Stomach (tissue), 9 donors: ENCODE results near the gene AMPH. TPM values are rescaled to one million over a fixed set of nuclear protein-coding genes. Genes with fewer than 3 reads are reported as not detected.

Source experiments
- DNase-seq, 2 donors: peaks; one replicate each; pipeline versions ENCODE4 v3.0.0 to v3.0.0-alpha.2; 2013 to 2019
- H3K27ac ChIP-seq, 5 donors: fragments of 200-600 bp in 4 of 5; sonication (generic) in 4 of 5; one replicate each; pipeline ENCODE4 v1.5.1; 2013 to 2019; ENCODE audit warnings: mild to moderate bottlenecking in 1 of 5, moderate library complexity in 1 of 5
- H3K27me3 ChIP-seq, 3 donors: fragments of 200-600 bp; sonication (generic); one replicate each; pipeline ENCODE4 v1.5.1; 2017 to 2019; ENCODE audit warnings: mixed run types in 1 of 3
- H3K36me3 ChIP-seq, 4 donors: fragments of 200-600 bp; sonication (generic); 1 replicate in 3 of 4; 2 replicates in 1 of 4; pipeline ENCODE4 v1.5.1; 2016 to 2019
- H3K4me1 ChIP-seq, 4 donors: fragments of 200-600 bp; sonication (generic); one replicate each; pipeline ENCODE4 v1.5.1; 2016 to 2019
- H3K4me3 ChIP-seq, 4 donors: fragments of 200-600 bp; sonication (generic) in 3 of 4; one replicate each; pipeline ENCODE4 v1.5.1; 2016 to 2019; ENCODE audit warnings: mild to moderate bottlenecking in 1 of 4
- H3K9me3 ChIP-seq, 4 donors: fragments of 200-600 bp; sonication (generic); one replicate each; pipeline ENCODE4 v1.5.1; 2016 to 2019
- EP300 ChIP-seq: sonication (generic); formaldehyde crosslinking; IDR thresholded peaks from one replicate; pipeline ENCODE4 v1.6.1; 2017; ENCODE audit warnings: antibody characterized with exemption
- POLR2A ChIP-seq, 4 donors: fragments of 450-650 bp; IDR thresholded peaks; one replicate each; pipeline ENCODE4 v1.6.1; 2016; ENCODE audit warnings: antibody characterized with exemption in 4 of 4, control low read depth in 2 of 4, mild to moderate bottlenecking in 1 of 4, moderate library complexity in 1 of 4
- POLR2AphosphoS5 ChIP-seq, 3 donors: sonication (generic); formaldehyde crosslinking; IDR thresholded peaks; one replicate each; pipeline ENCODE4 v1.6.1; 2016; ENCODE audit warnings: antibody characterized with exemption in 3 of 3
- WGBS, 5 donors: extraction: QIAGEN DNeasy Blood & Tissue Kit in 3 of 5; methylation state at CpG; one replicate each; pipeline versions ENCODE4 v1.1.5 to v1.1.7; 2013 to 2018; 5-methylcytosine and 5-hydroxymethylcytosine counted together
- intact Hi-C: fragments of 100-400 bp; cut with DNase I; formaldehyde crosslinking; loops from one replicate; pipeline ENCODE4 v1.15.1; 2023; ENCODE audit warnings: low total_unique reads
- polyA plus RNA-seq, 3 donors: library from polyadenylated mRNA; stranded (reverse); fragments of 200-250 nt; gene quantifications; one replicate each; pipeline ENCODE4 v1.2.3, GENCODE V29; 2013
- total RNA-seq, 5 donors: library from RNA; depleted of rRNA; stranded (reverse); fragments of >200 nt; gene quantifications; one replicate each; pipeline versions ENCODE4 v1.1.0 to v1.2.3, GENCODE V29; 2014 to 2016
- TF ChIP-seq, protein P1 (sequence below), 7 experiments: fragments of 450-650 bp in 4 of 7; fragments of 200-600 bp in 3 of 7; sonication (generic) in 3 of 7; IDR thresholded peaks; one replicate each; pipeline ENCODE4 v1.5.1; 2016 to 2019; ENCODE audit warnings: antibody characterized with exemption in 7 of 7, control low read depth in 2 of 7, mild to moderate bottlenecking in 1 of 7
- donor health status: healthy with polysubstance abuse.
- donor health status: Bipolar disorder and iron deficiency.
- donor health status: healthy.

The AMPH gene
- total and polyA plus RNA-seq, 8 donors = 0.80 to 13.0 (median 4.6) TPM; not detected in 1

- Histone ChIP-seq H3K36me3 (no peaks in the 10 kb centered on the region), H3K27me3 (no peaks in the 10 kb centered on the region), H3K4me1 (no peaks in the 10 kb centered on the region), H3K9me3 (no peaks in the 10 kb centered on the region), H3K27ac (no peak overlapping the region), H3K4me3 (no peak overlapping the region)
- intact Hi-C loops = no loop called here
- 59 to 76% (median 67%) methylated on average over 3 of the region's 3 CpGs for WGBS, 5 donors
- DNase-seq = no peak
- no peak for TF ChIP-seq EP300
- no peak for TF ChIP-seq POLR2AphosphoS5 (IDR thresholded peaks at IDR 0.05)
- TF ChIP-seq POLR2A (IDR thresholded peaks at IDR 0.05) = no peak
- TF ChIP-seq, protein P1, sequence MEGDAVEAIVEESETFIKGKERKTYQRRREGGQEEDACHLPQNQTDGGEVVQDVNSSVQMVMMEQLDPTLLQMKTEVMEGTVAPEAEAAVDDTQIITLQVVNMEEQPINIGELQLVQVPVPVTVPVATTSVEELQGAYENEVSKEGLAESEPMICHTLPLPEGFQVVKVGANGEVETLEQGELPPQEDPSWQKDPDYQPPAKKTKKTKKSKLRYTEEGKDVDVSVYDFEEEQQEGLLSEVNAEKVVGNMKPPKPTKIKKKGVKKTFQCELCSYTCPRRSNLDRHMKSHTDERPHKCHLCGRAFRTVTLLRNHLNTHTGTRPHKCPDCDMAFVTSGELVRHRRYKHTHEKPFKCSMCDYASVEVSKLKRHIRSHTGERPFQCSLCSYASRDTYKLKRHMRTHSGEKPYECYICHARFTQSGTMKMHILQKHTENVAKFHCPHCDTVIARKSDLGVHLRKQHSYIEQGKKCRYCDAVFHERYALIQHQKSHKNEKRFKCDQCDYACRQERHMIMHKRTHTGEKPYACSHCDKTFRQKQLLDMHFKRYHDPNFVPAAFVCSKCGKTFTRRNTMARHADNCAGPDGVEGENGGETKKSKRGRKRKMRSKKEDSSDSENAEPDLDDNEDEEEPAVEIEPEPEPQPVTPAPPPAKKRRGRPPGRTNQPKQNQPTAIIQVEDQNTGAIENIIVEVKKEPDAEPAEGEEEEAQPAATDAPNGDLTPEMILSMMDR (IDR thresholded peaks at IDR 0.05) = no peak
Observed at GRCh38 chr7:38541440-38541839, 89.7 kb downstream of the AMPH start.

- H3K9me3 ChIP-seq = no peaks in the 10 kb centered on the region
- no peak overlapping the region for H3K27ac ChIP-seq
- WGBS, 5 donors = 65 to 73% (median 69%) methylated on average over 2 of the region's 2 CpGs
- no peak for TF ChIP-seq POLR2AphosphoS5 (IDR thresholded peaks at IDR 0.05)
- no peak for TF ChIP-seq POLR2A (IDR thresholded peaks at IDR 0.05)
- TF ChIP-seq EP300 = no peak
- TF ChIP-seq, protein P1 (IDR thresholded peaks at IDR 0.05) = no peak
- intact Hi-C loops = no loop called here
- no peak for DNase-seq
- no peaks in the 10 kb centered on the region for H3K27me3 ChIP-seq
- H3K4me3 ChIP-seq = no peak overlapping the region
- no peaks in the 10 kb centered on the region for H3K36me3 ChIP-seq
- H3K4me1 ChIP-seq = no peaks in the 10 kb centered on the region
Observed at GRCh38 chr7:38539477-38540081, 91.6 kb downstream of the AMPH start.

- Histone ChIP-seq H3K4me3 (no peak overlapping the region), H3K9me3 (no peaks in the 10 kb centered on the region), H3K4me1 (no peaks in the 10 kb centered on the region), H3K36me3 (no peaks in the 10 kb centered on the region), H3K27ac (no peak overlapping the region), H3K27me3 (no peaks in the 10 kb centered on the region)
- 63 to 76% (median 73%) methylated on average over 2 of the region's 2 CpGs for WGBS, 5 donors
- peak in 1 of 2 donors; percentile 3 for DNase-seq
- TF ChIP-seq, protein P1 (IDR thresholded peaks at IDR 0.05) = no peak
- TF ChIP-seq POLR2A (IDR thresholded peaks at IDR 0.05) = no peak
- TF ChIP-seq EP300 = no peak
- TF ChIP-seq POLR2AphosphoS5 (IDR thresholded peaks at IDR 0.05) = no peak
- intact Hi-C loops = no loop called here
Observed at GRCh38 chr7:38535073-38535472, 96.1 kb downstream of the AMPH start.

DNA sequence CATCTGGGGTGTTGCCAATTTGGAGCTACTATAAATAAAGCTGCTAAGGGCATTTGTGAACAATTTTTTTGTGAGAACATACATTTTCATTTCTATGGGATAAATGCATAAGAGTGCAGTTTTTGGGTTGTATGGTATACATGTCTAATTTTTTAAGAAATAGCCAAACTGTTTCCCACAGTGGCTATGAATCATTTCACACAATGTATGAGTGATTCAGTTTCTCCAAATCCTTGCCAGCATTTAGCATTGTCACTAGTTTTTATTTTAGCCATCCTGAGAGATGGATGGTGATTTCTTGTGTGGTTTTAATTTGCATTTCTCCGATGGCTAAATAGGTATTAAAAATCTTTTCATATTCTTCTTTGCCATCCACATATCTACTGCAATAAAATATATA is 105.3 kb downstream of the AMPH start:
- no peaks in the 10 kb centered on the region for H3K4me1 ChIP-seq
- no peak for DNase-seq
- H3K36me3 ChIP-seq = no peaks in the 10 kb centered on the region
- TF ChIP-seq POLR2A (IDR thresholded peaks at IDR 0.05) (no peak), EP300 (no peak), POLR2AphosphoS5 (IDR thresholded peaks at IDR 0.05) (no peak)
- TF ChIP-seq, protein P1 (IDR thresholded peaks at IDR 0.05) = no peak
- H3K27me3 ChIP-seq = no peaks in the 10 kb centered on the region
- no peak overlapping the region for H3K4me3 ChIP-seq
- 80 to 96% (median 92%) methylated on average over 1 of the region's 1 CpG for whole genome bisulfite sequencing, 5 donors
- intact Hi-C loops = no loop called here
- H3K27ac ChIP-seq = no peak overlapping the region
- no peaks in the 10 kb centered on the region for H3K9me3 ChIP-seq
